ENCODE results near the gene PARS2.

DNA sequence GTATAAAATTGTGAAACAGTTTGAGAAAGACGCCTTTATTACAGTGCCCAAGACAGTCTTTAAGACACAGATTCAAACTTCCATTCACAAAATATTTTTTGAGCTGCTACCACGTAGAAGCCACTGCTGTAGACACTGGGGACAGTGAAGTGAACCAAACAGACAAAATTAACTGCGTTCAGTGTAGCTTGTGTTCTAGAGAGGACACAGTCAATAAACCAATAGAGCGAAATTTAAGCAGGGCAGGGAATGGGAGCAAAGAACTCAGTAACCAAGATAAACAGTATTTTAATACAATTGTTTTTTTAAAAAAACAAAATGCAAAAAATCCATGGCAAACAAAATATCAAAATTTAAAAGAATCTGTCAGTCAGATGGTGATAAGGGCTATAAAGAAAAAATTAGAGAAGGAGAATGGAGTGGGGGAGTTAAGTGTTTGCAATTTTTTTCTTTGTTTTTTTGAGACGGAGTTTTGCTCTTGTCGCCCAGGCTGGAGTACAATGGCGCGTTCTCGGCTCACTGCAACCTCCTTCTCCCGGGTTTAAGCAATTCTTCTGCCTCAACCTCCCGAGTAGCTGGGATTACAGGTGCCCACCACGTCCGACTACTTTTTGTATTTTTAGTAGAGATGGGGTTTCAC, 719 bp upstream of the PARS2 start:
- TF ChIP-seq, protein P1, sequence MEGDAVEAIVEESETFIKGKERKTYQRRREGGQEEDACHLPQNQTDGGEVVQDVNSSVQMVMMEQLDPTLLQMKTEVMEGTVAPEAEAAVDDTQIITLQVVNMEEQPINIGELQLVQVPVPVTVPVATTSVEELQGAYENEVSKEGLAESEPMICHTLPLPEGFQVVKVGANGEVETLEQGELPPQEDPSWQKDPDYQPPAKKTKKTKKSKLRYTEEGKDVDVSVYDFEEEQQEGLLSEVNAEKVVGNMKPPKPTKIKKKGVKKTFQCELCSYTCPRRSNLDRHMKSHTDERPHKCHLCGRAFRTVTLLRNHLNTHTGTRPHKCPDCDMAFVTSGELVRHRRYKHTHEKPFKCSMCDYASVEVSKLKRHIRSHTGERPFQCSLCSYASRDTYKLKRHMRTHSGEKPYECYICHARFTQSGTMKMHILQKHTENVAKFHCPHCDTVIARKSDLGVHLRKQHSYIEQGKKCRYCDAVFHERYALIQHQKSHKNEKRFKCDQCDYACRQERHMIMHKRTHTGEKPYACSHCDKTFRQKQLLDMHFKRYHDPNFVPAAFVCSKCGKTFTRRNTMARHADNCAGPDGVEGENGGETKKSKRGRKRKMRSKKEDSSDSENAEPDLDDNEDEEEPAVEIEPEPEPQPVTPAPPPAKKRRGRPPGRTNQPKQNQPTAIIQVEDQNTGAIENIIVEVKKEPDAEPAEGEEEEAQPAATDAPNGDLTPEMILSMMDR (IDR thresholded peaks at IDR 0.05): peak in 3 of 6 experiments; percentile 15 to 19 (median 16)
- TF ChIP-seq POLR2A (IDR thresholded peaks at IDR 0.05): no peak
